Uterus (tissue), 2 donors: Measurements from ENCODE around the gene SH3BGRL2.

Experiments used
- POLR2A ChIP-seq, 2 donors: fragments of 450-650 bp; IDR thresholded peaks; one replicate each; pipeline ENCODE4 v1.6.1; 2016; ENCODE audit warnings: antibody characterized with exemption in 2 of 2, mild to moderate bottlenecking in 1 of 2, moderate library complexity in 1 of 2
- TF ChIP-seq, protein P1 (sequence below), 4 experiments: fragments of 200-600 bp in 2 of 4; fragments of 450-650 bp in 2 of 4; sonication (generic) in 2 of 4; IDR thresholded peaks; one replicate each; pipeline ENCODE4 v1.5.1; 2016 to 2019; ENCODE audit warnings: antibody characterized with exemption in 4 of 4, mild to moderate bottlenecking in 2 of 4, moderate library complexity in 1 of 4

DNA sequence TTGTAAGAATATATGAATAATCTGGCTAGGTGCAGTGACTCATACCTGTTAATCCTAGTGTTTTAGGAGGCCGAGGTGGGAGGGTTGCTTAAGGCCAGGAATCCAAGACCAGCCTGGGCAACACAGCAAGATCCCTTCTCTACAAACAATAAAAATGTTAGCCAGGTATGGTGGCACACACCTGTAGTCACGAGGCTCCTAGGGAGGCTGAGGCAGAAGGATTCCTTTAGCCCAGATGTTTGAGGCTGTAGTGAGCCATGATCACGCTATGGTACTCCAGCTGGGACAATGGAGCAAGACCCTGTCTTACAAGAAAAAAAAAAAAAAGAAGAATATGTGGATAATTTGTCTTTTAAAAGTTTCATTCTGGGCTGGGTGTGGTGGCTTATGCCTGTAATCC, 75.4 kb downstream of the SH3BGRL2 start:
- TF ChIP-seq, protein P1, sequence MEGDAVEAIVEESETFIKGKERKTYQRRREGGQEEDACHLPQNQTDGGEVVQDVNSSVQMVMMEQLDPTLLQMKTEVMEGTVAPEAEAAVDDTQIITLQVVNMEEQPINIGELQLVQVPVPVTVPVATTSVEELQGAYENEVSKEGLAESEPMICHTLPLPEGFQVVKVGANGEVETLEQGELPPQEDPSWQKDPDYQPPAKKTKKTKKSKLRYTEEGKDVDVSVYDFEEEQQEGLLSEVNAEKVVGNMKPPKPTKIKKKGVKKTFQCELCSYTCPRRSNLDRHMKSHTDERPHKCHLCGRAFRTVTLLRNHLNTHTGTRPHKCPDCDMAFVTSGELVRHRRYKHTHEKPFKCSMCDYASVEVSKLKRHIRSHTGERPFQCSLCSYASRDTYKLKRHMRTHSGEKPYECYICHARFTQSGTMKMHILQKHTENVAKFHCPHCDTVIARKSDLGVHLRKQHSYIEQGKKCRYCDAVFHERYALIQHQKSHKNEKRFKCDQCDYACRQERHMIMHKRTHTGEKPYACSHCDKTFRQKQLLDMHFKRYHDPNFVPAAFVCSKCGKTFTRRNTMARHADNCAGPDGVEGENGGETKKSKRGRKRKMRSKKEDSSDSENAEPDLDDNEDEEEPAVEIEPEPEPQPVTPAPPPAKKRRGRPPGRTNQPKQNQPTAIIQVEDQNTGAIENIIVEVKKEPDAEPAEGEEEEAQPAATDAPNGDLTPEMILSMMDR (IDR thresholded peaks at IDR 0.05), result no peak
- TF ChIP-seq POLR2A (IDR thresholded peaks at IDR 0.05), result no peak
